NCI-H128 (cell line): Measurements from ENCODE around the gene CXCL5.
"Not testable (repeated sequence)": the region's sequence is repeated elsewhere in the genome, so short reads cannot be mapped to it uniquely, and the experiment has no call there.

Source experiments
- DNase-seq: peaks from one replicate; lab custom pipeline; 2025; ENCODE audit not compliant: unreplicated experiment; lab: John Stamatoyannopoulos, UW

The CXCL5 gene

GRCh38 chr4:74015126-74015780 lies 16.8 kb upstream of the CXCL5 start:
- no peak for DNase-seq

- DNase-seq, result no peak
These were observed 15.9 kb upstream of the CXCL5 start for GRCh38 chr4:74014332-74014731.

- no peak for DNase-seq
These were observed 14.8 kb upstream of the CXCL5 start for GRCh38 chr4:74013264-74013663.

DNA sequence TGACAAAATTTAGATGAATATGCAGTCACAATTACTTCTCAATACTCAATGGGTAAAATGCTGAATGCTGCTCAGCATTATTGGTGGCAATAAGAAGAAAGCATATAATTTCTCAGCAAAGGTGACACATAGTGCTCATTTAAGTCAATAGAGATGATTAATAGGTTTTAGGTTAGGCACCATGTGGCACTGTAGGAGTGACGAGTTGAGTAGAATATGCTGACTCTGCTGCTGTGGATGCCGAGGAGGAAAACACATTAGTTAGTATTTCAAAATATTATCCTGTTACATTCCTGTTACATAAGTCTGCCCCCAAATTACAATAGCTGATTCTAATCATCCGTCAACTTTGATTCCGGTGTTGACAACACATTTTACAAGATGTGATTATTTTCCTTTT lies 13.7 kb upstream of the CXCL5 start:
- DNase-seq, result no peak

DNA sequence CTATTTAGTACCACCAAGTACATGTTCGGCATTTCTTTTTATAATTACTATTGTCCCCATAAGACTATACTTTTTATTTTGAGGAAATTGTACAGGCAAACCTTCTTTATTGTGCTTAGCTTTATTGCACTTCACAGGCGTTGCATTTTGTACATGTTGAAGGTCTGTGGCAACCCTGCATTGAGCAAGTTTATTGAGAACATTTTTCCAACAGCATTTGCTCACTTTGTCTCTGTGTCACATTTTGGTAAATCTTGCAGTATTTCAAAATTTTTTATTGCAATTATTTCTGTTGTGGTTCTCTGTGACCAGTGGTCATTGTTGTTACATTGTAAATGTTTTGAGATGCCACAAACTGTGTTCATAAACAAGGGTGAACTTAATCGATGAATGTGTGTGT lies 10.8 kb upstream of the CXCL5 start:
- no peak for DNase-seq

DNA sequence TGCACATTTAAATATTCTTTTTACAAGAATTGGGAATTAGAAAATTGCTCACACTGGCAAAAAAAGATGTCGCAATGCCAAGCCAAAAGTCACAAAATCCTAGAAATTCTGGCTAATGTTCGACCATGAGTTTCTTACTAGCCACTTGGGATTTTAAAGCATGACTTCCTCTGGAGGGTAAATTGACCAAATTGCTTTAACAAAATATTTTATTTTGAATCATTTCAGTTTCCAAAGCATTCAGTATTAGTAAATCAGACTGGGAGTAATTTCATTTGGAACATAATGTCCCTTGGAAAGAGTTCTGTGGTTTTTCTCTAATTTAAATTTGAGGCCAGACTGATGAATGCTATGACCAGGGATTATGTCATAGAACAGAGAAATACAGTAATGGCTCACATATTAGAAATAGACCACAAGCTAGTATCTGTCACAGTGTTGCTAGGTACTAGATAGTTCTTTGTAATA lies 7.6 kb upstream of the CXCL5 start:
- no peak for DNase-seq

DNA sequence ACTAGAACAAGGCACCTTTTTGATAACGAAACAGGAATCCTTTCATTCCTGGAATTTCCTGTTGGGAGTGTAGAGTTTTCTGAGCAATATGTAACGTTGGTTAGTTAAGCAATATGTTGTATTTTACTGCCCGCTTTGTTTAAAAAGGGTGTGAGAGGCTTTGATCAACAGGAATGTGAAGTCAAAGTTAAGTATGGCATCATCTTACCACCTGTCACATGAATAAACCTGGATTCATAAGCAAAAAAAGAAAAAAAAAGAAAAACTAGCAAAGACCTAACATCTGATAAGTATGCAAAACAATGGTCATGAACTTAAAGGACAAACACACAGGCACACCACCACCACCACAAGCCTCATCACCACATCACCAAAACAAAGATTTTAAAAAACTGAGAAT lies 7.1 kb upstream of the CXCL5 start:
- no peak for DNase-seq

DNA sequence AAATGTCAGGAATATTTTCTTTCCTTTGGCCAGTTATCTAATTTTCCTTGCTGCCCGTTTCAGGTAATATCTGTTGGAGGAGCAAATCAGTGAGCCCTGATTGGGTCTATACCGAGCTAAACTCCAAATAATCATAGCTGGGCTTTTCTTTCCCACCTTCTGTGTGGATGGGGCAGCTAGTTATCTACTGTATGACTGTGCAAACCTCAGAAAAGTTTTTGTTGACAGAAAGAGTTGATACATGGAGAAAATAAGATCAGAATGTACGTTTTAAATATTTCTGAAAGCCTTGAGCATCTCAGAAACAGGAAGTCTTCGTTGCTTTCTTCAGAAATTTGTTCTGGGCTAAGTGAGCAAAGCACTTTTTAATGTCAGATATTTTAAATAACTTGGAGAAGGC lies 6.2 kb upstream of the CXCL5 start:
- DNase-seq, result no peak

GRCh38 chr4:74000301-74000700 lies 1.8 kb upstream of the CXCL5 start:
- DNase-seq, result no peak

- no peak for DNase-seq
These were observed 6.4 kb downstream of the CXCL5 start for GRCh38 chr4:73992050-73992449.

DNA sequence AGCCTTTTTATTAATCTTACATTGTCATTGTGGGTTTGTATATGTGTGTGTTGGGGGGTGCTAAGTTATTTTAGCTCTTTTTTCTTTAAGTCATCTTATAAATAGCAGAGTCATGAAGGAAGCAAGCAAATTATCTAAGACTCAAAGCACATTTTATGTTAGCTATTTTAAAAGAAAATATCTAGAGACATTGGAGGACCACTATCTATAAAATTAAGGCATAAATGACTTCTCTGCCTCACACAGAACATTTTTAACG lies 6.8 kb downstream of the CXCL5 start:
- DNase-seq, result no peak

- DNase-seq, result no peak
These were observed 7.3 kb downstream of the CXCL5 start for GRCh38 chr4:73990988-73991741.

DNA sequence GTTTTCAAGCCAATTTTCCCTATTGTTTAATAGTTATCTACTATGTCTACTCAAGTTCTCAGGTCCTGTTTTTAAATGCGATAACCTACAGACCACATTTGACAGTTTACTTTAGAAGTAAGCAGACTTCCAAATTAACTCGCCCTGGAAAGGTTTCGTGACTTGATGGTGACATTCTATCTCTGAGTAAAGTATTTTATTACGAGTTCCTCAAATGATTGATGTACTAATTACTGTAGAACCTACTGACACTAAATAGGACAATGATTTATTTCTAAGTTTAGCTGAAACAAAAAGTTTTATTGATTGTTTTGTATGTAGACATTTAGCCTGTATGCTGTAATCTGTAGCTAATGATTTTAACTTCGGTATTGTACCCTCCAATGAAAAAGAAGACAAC lies 8.5 kb downstream of the CXCL5 start:
- DNase-seq, result no peak

GRCh38 chr4:73989031-73989430 lies 9.4 kb downstream of the CXCL5 start:
- no peak for DNase-seq

DNA sequence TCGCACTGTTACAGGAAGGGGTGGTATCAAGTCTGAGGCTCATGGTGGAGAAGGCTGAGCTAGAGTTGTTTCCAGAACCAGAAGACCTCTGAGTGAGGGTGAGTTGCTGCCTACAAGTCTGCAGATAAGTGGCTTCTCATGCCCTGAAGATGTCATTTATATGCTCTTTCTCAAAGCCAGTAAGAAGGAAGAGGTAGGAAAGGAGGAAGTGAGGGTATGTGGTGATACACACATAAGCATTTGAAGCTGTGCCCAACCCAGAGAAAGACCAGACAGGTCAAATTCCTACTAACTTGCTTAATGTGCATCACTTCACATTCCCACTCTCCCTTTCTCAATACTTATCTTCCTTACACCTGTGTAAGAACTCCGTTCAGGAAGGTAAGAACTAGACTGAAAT lies 10.4 kb downstream of the CXCL5 start, which contains the start of gene PPBP:
PPBP (minus strand) TSS at position 130 of the 400 bp plus-strand sequence; CDS start at position 43, 87 bp downstream.
- no peak for DNase-seq

DNA sequence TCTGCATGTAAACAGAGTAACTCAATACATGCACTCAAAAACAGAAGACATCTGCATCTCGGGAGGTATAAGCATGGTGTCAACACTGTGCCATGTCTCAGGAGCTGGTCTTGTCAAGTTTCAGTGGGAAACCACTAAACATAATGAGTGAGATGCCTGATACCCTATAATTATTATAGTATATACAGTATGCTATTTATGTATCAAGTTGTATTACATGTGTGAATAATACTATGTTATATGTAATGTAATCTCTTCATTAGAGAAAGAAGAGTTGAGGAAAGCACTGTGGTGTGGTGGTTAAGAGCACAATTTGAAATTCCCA lies 13.0 kb downstream of the CXCL5 start:
- DNase-seq, result no peak

DNA sequence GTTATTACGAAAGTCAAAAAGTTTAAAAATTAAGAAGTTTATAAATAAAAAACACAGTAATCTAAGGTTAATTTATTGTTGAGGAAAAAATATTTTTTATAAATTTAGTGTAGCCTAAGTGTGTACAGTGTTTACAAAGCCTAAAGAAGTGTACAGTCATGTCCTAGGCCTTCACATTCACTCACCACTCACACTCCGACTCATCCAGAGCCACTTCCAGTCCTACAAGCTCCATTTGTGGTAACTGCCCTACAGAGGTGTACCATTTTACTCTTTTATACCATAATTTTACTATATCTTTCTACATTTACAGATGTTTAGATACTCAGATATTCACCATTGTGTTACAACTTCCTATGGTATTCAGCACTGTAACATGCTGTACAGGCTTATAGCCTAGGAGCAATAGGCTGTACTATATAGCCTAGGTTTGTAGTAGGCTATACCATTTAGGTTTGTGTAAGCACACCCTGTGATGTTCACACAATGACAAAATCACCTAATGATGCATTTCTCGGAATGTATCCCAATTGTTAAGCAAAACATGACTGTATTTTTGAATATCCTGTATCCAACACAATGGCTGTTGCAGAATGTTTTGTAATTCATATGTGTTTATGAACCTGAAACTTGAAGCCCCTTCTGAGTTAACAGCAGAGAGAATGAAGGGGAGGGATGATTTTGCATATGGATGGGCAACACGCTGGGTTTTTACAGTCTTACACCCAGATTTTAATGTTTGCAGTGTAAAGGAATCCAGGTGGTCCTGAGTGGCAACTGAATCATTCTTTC lies 13.5 kb downstream of the CXCL5 start:
- no peak for DNase-seq

DNA sequence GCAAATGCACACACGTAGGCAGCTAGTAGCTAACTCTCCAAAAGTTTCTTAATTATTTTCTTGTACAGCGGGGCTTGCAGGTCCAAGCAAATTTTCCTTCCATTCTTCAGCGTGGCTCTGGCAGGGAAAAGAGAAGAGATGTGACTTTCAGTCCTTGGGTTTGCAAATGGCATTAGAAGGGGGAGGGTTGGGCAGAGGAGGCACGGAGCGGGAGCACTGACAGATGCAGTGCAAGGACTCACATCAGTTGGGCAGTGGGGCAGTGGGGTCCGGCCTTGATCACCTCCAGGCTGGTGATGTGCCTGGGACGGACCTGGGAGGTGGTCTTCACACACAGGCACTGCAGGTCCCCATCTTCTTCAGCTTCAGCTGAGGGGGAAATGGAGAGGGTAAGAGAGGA lies 17.3 kb downstream of the CXCL5 start:
- not testable (repeated sequence) for DNase-seq

GRCh38 chr4:73979407-73979957 lies 19.0 kb downstream of the CXCL5 start:
- DNase-seq, result no peak

DNA sequence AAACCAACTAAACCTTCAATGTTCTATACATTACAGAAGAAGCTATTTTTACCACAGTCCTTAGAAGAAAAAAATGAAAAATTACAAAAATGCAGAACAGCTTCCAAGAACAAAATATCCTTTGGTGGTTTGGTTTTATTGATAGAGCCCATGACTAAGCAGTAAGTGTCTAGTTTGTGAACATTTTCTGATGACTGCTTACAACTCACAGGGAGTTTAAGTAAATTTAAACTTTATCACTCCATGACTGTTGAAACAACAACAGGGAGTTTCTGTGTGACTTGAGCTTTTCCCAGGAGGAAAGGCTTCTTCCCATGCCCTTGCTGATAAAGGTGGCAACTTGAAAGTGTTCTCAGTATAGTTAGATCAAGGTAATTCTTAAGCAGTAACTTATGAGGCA lies 19.6 kb downstream of the CXCL5 start:
- DNase-seq, result no peak

GRCh38 chr4:73976716-73977115 lies 21.8 kb downstream of the CXCL5 start:
- DNase-seq, result no peak

DNA sequence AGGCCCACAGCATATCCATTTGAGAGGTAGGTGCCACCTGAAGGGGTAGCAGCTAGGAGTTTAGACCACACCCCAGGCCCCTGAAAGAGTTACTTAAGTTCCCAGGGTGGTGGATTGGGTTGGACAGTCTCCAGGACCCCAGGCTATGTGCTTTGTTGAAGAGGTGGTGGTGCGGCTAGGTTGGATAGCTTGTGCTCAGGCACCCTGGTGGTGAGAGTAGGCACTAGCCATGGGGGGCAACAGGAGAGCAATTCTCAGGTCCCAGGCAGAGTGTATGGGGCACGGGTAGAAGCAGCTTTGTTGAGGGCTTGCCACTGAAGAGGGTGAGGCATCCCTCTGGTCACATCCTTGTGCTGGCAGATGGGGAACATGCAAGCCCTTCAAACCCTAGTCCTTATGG lies 22.3 kb downstream of the CXCL5 start:
- DNase-seq, result no peak
